HepG2 (cell line): ENCODE measurements around the gene PSMA7. TPM values are rescaled to one million over a fixed set of nuclear protein-coding genes. Genes with fewer than 3 reads are reported as not detected.

Experiments used
- GLI4 ChIP-seq: sonication (generic); formaldehyde crosslinking; IDR thresholded peaks from 2 replicates; pipeline ENCODE4 v1.5.1; 2020; ENCODE audit warnings: missing genetic modification reagents, mild to moderate bottlenecking, moderate library complexity, borderline replicate concordance
- HCFC1 ChIP-seq: fragments of 150-350 bp; IDR thresholded peaks from 2 replicates; pipeline ENCODE4 v1.6.1; 2014; ENCODE audit warnings: low read depth, low read length
- HOXA7 ChIP-seq: sonication (generic); formaldehyde crosslinking; IDR thresholded peaks from 2 replicates; pipeline ENCODE4 v1.8.1; 2022; ENCODE audit warnings: mild to moderate bottlenecking, missing genetic modification reagents, moderate library complexity
- KDM1A ChIP-seq: IDR thresholded peaks from 2 replicates; pipeline ENCODE4 v1.6.1; 2016; ENCODE audit warnings: missing compliant biosample characterization
- KLF15 ChIP-seq: sonication (generic); formaldehyde crosslinking; IDR thresholded peaks from 2 replicates; pipeline ENCODE4 v1.8.1; 2023; ENCODE audit warnings: borderline replicate concordance, mild to moderate bottlenecking, inconsistent platforms, missing genetic modification reagents, mixed read lengths
- MLLT10 ChIP-seq: sonication (generic); formaldehyde crosslinking; IDR thresholded peaks from 2 replicates; pipeline ENCODE4 v1.4.0; 2020; ENCODE audit warnings: missing genetic modification reagents
- NFATC3 ChIP-seq: sonication (generic); formaldehyde crosslinking; IDR thresholded peaks from 2 replicates; pipeline ENCODE4 v1.5.1; 2020; ENCODE audit warnings: mild to moderate bottlenecking, missing genetic modification reagents
- PRMT3 ChIP-seq: sonication (generic); formaldehyde crosslinking; IDR thresholded peaks from 2 replicates; pipeline ENCODE4 v1.8.1; 2022; ENCODE audit warnings: low read depth, mild to moderate bottlenecking, moderate library complexity, missing genetic modification reagents, borderline replicate concordance
- ZMYM2 ChIP-seq: sonication (generic); formaldehyde crosslinking; IDR thresholded peaks from 2 replicates; pipeline ENCODE4 v1.8.0; 2022; ENCODE audit warnings: mild to moderate bottlenecking, missing genetic modification reagents
- ZNF124 ChIP-seq: sonication (generic); formaldehyde crosslinking; IDR thresholded peaks from 2 replicates; pipeline ENCODE4 v1.4.0; 2020; ENCODE audit warnings: missing genetic modification reagents
- polyA plus RNA-seq, 8 experiments: library from polyadenylated mRNA; depleted of rRNA in 3 of 8; stranded (reverse) in 7 of 8; unstranded in 1 of 8; fragments of >200 nt; fragmentation: Illumina TruSeq in 4 of 8; extraction: Trizol in 4 of 8; gene quantifications; 2 replicates each; pipeline versions ENCODE4 v1.2.1 to v1.2.3, GENCODE V29; 2011 to 2016; ENCODE audit warnings: low read depth in 4 of 8, missing spikeins in 1 of 8, mixed read lengths in 1 of 8; ENCODE audit not compliant: insufficient read depth in 1 of 8
- total RNA-seq, 5 experiments: library from RNA; depleted of rRNA; stranded (reverse); fragments of >200 nt; fragmentation: Illumina TruSeq; extraction: Trizol; gene quantifications; 2 replicates each; pipeline ENCODE4 v1.2.3, GENCODE V29; 2016; ENCODE audit warnings: low read depth in 1 of 5
- TF ChIP-seq, protein P1 (sequence below): sonication (generic); formaldehyde crosslinking; IDR thresholded peaks from 2 replicates; pipeline ENCODE4 v1.5.0; 2020; ENCODE audit warnings: mild to moderate bottlenecking, missing genetic modification reagents
- TF ChIP-seq, protein P2 (sequence below): sonication (generic); formaldehyde crosslinking; IDR thresholded peaks from 2 replicates; pipeline ENCODE4 v1.8.0; 2022; ENCODE audit warnings: mild to moderate bottlenecking, missing genetic modification reagents; ENCODE audit not compliant: insufficient replicate concordance
- TF ChIP-seq, protein P3 (sequence below): sonication (generic); formaldehyde crosslinking; IDR thresholded peaks from 2 replicates; pipeline ENCODE4 v1.5.1; 2020; ENCODE audit warnings: mild to moderate bottlenecking, missing genetic modification reagents, moderate library complexity
- TF ChIP-seq, protein P4 (sequence below): IDR thresholded peaks from 2 replicates; pipeline ENCODE4 v1.6.1; 2016; ENCODE audit warnings: mild to moderate bottlenecking
- TF ChIP-seq, protein P5 (sequence below): sonication (generic); IDR thresholded peaks from 2 replicates; pipeline ENCODE4 v1.6.1; 2016; ENCODE audit warnings: low read depth, borderline replicate concordance

Gene PSMA7
- total and polyA plus RNA-seq, 2 of the 13 experiments (the other 11 are each of a cell fraction or from before 2014, with no cell fraction given): 531 to 631 TPM

DNA sequence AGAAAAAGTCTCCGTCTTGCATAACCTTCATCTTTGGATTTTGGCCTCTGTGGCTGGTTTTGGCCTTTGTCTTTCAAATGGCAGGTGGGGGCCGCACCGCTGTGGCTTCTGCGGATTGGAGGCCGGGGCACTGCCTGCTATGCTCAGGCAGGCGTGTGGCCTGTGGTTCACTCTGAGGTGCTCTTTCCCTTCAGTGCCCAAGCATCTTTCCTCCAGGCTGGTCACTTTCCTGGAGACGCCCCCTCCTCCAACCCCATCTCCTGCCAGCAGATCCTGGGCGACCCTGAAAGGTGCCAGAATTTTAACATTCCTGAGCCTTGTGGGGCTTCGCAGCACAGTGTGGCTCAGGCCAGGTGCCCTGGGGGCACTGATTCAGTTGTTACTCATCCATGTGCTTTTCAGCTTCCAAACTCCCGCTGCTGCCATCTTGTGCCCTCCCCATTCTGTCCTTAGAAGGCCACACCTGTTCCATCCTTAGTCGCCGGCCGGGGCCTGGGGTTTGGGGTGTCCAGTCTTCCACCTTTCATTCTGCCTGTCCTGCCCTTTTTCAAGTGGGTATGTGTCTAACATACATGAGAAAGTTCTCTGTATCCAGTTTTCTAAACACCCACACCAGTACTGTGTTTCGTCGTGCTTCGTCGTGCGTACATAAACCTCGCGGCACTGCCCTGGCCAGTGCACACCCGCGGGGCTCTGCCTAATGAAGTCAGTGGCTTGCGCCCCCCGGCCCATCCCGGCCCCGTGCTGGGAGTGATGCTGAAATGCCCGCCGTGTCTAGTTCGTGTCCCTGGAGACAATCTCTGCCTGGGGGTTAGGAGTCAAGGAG lies 12.4 kb upstream of the PSMA7 start (continued):
- TF ChIP-seq, protein P1, sequence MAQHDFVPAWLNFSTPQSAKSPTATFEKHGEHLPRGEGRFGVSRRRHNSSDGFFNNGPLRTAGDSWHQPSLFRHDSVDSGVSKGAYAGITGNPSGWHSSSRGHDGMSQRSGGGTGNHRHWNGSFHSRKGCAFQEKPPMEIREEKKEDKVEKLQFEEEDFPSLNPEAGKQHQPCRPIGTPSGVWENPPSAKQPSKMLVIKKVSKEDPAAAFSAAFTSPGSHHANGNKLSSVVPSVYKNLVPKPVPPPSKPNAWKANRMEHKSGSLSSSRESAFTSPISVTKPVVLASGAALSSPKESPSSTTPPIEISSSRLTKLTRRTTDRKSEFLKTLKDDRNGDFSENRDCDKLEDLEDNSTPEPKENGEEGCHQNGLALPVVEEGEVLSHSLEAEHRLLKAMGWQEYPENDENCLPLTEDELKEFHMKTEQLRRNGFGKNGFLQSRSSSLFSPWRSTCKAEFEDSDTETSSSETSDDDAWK (CRISPR knock-in tag): no peak
- TF ChIP-seq MLLT10: no peak
- no peak for TF ChIP-seq HCFC1
- TF ChIP-seq, protein P2, sequence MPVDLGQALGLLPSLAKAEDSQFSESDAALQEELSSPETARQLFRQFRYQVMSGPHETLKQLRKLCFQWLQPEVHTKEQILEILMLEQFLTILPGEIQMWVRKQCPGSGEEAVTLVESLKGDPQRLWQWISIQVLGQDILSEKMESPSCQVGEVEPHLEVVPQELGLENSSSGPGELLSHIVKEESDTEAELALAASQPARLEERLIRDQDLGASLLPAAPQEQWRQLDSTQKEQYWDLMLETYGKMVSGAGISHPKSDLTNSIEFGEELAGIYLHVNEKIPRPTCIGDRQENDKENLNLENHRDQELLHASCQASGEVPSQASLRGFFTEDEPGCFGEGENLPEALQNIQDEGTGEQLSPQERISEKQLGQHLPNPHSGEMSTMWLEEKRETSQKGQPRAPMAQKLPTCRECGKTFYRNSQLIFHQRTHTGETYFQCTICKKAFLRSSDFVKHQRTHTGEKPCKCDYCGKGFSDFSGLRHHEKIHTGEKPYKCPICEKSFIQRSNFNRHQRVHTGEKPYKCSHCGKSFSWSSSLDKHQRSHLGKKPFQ (CRISPR knock-in tag): no peak
- peak; percentile 82 for TF ChIP-seq ZMYM2 (CRISPR knock-in tag)
- no peak for TF ChIP-seq NFATC3 (CRISPR knock-in tag)
- TF ChIP-seq, protein P3, sequence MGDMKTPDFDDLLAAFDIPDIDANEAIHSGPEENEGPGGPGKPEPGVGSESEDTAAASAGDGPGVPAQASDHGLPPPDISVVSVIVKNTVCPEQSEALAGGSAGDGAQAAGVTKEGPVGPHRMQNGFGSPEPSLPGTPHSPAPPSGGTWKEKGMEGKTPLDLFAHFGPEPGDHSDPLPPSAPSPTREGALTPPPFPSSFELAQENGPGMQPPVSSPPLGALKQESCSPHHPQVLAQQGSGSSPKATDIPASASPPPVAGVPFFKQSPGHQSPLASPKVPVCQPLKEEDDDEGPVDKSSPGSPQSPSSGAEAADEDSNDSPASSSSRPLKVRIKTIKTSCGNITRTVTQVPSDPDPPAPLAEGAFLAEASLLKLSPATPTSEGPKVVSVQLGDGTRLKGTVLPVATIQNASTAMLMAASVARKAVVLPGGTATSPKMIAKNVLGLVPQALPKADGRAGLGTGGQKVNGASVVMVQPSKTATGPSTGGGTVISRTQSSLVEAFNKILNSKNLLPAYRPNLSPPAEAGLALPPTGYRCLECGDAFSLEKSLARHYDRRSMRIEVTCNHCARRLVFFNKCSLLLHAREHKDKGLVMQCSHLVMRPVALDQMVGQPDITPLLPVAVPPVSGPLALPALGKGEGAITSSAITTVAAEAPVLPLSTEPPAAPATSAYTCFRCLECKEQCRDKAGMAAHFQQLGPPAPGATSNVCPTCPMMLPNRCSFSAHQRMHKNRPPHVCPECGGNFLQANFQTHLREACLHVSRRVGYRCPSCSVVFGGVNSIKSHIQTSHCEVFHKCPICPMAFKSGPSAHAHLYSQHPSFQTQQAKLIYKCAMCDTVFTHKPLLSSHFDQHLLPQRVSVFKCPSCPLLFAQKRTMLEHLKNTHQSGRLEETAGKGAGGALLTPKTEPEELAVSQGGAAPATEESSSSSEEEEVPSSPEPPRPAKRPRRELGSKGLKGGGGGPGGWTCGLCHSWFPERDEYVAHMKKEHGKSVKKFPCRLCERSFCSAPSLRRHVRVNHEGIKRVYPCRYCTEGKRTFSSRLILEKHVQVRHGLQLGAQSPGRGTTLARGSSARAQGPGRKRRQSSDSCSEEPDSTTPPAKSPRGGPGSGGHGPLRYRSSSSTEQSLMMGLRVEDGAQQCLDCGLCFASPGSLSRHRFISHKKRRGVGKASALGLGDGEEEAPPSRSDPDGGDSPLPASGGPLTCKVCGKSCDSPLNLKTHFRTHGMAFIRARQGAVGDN: peak; percentile 88
- 0 out of 2 replicates have a peak, but pooled peaks have one; percentile 54 for TF ChIP-seq KDM1A (CRISPR knock-in tag)
- no peak for TF ChIP-seq HOXA7 (CRISPR knock-in tag)
- TF ChIP-seq, protein P4, sequence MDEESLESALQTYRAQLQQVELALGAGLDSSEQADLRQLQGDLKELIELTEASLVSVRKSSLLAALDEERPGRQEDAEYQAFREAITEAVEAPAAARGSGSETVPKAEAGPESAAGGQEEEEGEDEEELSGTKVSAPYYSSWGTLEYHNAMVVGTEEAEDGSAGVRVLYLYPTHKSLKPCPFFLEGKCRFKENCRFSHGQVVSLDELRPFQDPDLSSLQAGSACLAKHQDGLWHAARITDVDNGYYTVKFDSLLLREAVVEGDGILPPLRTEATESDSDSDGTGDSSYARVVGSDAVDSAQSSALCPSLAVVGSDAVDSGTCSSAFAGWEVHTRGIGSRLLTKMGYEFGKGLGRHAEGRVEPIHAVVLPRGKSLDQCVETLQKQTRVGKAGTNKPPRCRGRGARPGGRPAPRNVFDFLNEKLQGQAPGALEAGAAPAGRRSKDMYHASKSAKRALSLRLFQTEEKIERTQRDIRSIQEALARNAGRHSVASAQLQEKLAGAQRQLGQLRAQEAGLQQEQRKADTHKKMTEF (CRISPR knock-in tag): peak; percentile 49; the same call in 1 of the 2 replicates
- TF ChIP-seq PRMT3 (CRISPR knock-in tag): no peak
- TF ChIP-seq, protein P5, sequence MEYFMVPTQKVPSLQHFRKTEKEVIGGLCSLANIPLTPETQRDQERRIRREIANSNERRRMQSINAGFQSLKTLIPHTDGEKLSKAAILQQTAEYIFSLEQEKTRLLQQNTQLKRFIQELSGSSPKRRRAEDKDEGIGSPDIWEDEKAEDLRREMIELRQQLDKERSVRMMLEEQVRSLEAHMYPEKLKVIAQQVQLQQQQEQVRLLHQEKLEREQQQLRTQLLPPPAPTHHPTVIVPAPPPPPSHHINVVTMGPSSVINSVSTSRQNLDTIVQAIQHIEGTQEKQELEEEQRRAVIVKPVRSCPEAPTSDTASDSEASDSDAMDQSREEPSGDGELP: no peak
- 0 out of 2 replicates have a peak, but pooled peaks have one; percentile 72 for TF ChIP-seq GLI4 (CRISPR knock-in tag)
- no peak; the same call in 1 of the 2 replicates for TF ChIP-seq KLF15
- TF ChIP-seq ZNF124 (CRISPR knock-in tag): no peak
